Endothelial cell of umbilical vein (primary cell): ENCODE data around the gene AMFR. TPM values are rescaled to one million over a fixed set of nuclear protein-coding genes. Genes with fewer than 3 reads are reported as not detected.

Experiments
- BruUV-seq: library from RNA; stranded (reverse); fragments of 400-500 nt; replicated peaks from 2 replicates; lab custom pipeline; 2021; lab: Mats Ljungman, UMichigan
- CTCF ChIA-PET: fragments of 300-600, 350-600 bp; sonication (Branson Sonifier 250); formaldehyde crosslinking; loops from one replicate; lab custom pipeline; 2021; ENCODE audit warnings: antibody characterized with exemption, inconsistent platforms; lab: Charles Lee
- POLR2A ChIA-PET: fragments of 300-600, 350-600 bp; sonication (Branson Sonifier 250); formaldehyde crosslinking; loops from one replicate; lab custom pipeline; 2021; ENCODE audit warnings: antibody characterized with exemption, inconsistent platforms; lab: Charles Lee
- DNase-seq: peaks from one replicate; pipeline ENCODE4 v3.0.0-alpha.2; 2011; ENCODE audit warnings: low read depth, low spot score
- FAIRE-seq: peaks from 2 replicates; lab custom pipeline; 2011; peaks lifted over from hg19 to GRCh38; lab: Jason Lieb, UNC
- H2AFZ ChIP-seq: 2 replicates; pipeline ENCODE4 v1.6.0; 2012; ENCODE audit warnings: low read depth, low read length, control low read depth, inconsistent platforms
- H3K27ac ChIP-seq: 2 replicates; pipeline ENCODE4 v1.5.1; 2011; ENCODE audit warnings: low read depth, mild to moderate bottlenecking, control low read depth, low read length, moderate library complexity; ENCODE audit not compliant: insufficient read depth
- H3K27me3 ChIP-seq, 2 experiments: 2 replicates each; pipeline versions ENCODE4 v1.6.0 to v1.6.1; 2011; ENCODE audit warnings: low read length in 2 of 2, mixed read lengths in 1 of 2; ENCODE audit not compliant: control insufficient read depth in 2 of 2, insufficient read depth in 2 of 2
- H3K36me3 ChIP-seq, 2 experiments: 2 replicates in 1 of 2; 3 replicates in 1 of 2; pipeline ENCODE4 v1.5.1; 2011; ENCODE audit warnings: low read length in 2 of 2, mild to moderate bottlenecking in 1 of 2, moderate library complexity in 1 of 2; ENCODE audit not compliant: control insufficient read depth in 2 of 2, insufficient read depth in 2 of 2; ENCODE audit errors: extremely low read depth in 1 of 2
- H3K4me1 ChIP-seq: 3 replicates; pipeline ENCODE4 v1.5.1; 2011; ENCODE audit warnings: mild to moderate bottlenecking, low read length; ENCODE audit not compliant: control insufficient read depth, insufficient read depth; ENCODE audit errors: extremely low read depth
- H3K4me2 ChIP-seq: 2 replicates; pipeline ENCODE4 v1.6.1; 2011; ENCODE audit warnings: low read length, control low read depth, mixed read lengths; ENCODE audit not compliant: insufficient read depth
- H3K4me3 ChIP-seq, 3 experiments: fragments of 200-600 bp in 1 of 3; sonication (generic), shearing (Covaris generic) in 1 of 3; replicated peaks in 1 of 3; 2 replicates each; pipeline ENCODE4 v1.5.1; 2011 to 2016; ENCODE audit warnings: control low read depth in 3 of 3, low read length in 3 of 3, mild to moderate bottlenecking in 2 of 3, inconsistent platforms in 1 of 3, low read depth in 1 of 3, moderate library complexity in 1 of 3; ENCODE audit not compliant: insufficient read depth in 1 of 3
- H3K79me2 ChIP-seq: 2 replicates; pipeline ENCODE4 v1.6.0; 2012; ENCODE audit warnings: low read length, inconsistent platforms; ENCODE audit not compliant: control insufficient read depth, insufficient read depth
- H3K9ac ChIP-seq: replicated peaks from 2 replicates; pipeline ENCODE3; 2011; ENCODE audit warnings: low read length, control low read depth; ENCODE audit not compliant: insufficient read depth; ENCODE audit errors: extremely low read depth
- H3K9me1 ChIP-seq: replicated peaks from 3 replicates; pipeline ENCODE4 v1.6.0; 2011; ENCODE audit warnings: mild to moderate bottlenecking, low read length; ENCODE audit not compliant: control insufficient read depth, insufficient read depth; ENCODE audit errors: extremely low read depth
- H3K9me3 ChIP-seq: replicated peaks from 2 replicates; pipeline ENCODE4 v1.5.1; 2012; ENCODE audit warnings: low read length, inconsistent platforms; ENCODE audit not compliant: control insufficient read depth, insufficient read depth
- H4K20me1 ChIP-seq: replicated peaks from 2 replicates; pipeline ENCODE3; 2011; ENCODE audit warnings: mild to moderate bottlenecking, low read length; ENCODE audit not compliant: control insufficient read depth, insufficient read depth; ENCODE audit errors: extremely low read depth
- CTCF ChIP-seq, 2 donors: IDR thresholded peaks; 1 replicate in 1 of 2; 2 replicates in 1 of 2; pipeline ENCODE4 v1.5.1; 2011; ENCODE audit warnings: low read length in 2 of 2, mild to moderate bottlenecking in 2 of 2, moderate library complexity in 2 of 2, control low read depth in 1 of 2, inconsistent platforms in 1 of 2, low read depth in 1 of 2; ENCODE audit not compliant: insufficient read depth in 1 of 2; ENCODE audit errors: extremely low read depth in 1 of 2
- EZH2 ChIP-seq: IDR thresholded peaks from 2 replicates; pipeline ENCODE4 v1.6.1; 2012; ENCODE audit warnings: borderline replicate concordance, low read depth, mild to moderate bottlenecking, moderate library complexity, low read length, inconsistent platforms; ENCODE audit not compliant: severe bottlenecking
- FOS ChIP-seq: IDR thresholded peaks from 2 replicates; pipeline ENCODE4 v1.6.1; 2011; ENCODE audit warnings: mild to moderate bottlenecking, low read length, moderate library complexity, borderline replicate concordance; ENCODE audit not compliant: insufficient read depth
- GATA2 ChIP-seq: IDR thresholded peaks from 2 replicates; pipeline ENCODE4 v1.7.0; 2011; ENCODE audit warnings: low read depth, mild to moderate bottlenecking, moderate library complexity, mixed read lengths, low read length; ENCODE audit not compliant: insufficient read length, insufficient read depth
- JUN ChIP-seq: IDR thresholded peaks from 2 replicates; pipeline ENCODE4 v1.6.1; 2011; ENCODE audit warnings: borderline replicate concordance, low read depth; ENCODE audit not compliant: insufficient read length, insufficient read depth
- MAX ChIP-seq: IDR thresholded peaks from 2 replicates; pipeline ENCODE4 v1.6.1; 2011; ENCODE audit not compliant: insufficient read depth, insufficient read length
- MYC ChIP-seq: IDR thresholded peaks from one replicate; pipeline ENCODE4 v1.6.1; 2011; ENCODE audit warnings: mild to moderate bottlenecking, low read depth, low read length
- POLR2A ChIP-seq: IDR thresholded peaks from 2 replicates; pipeline ENCODE4 v1.6.1; 2012; ENCODE audit warnings: low read depth, mild to moderate bottlenecking, control low read depth, low read length
- POLR2AphosphoS5 ChIP-seq: IDR thresholded peaks from 2 replicates; pipeline ENCODE4 v1.6.1; 2012; ENCODE audit warnings: low read depth, mild to moderate bottlenecking, control low read depth, low read length, moderate library complexity; ENCODE audit not compliant: insufficient read depth
- dilution Hi-C: fragments of 300-500 bp; cut with MboI; formaldehyde crosslinking; loops from one replicate; pipeline ENCODE4 v1.15.0; 2019; ENCODE audit warnings: low sequenced_read_pairs; ENCODE audit not compliant: extremely low pct_ligation_motif_present
- intact Hi-C: fragments of 100-400 bp; cut with micrococcal nuclease; formaldehyde crosslinking; loops from one replicate; pipeline ENCODE4 v1.10.0; 2022
- polyA plus RNA-seq, 4 experiments: library from polyadenylated mRNA; depleted of rRNA in 3 of 4; stranded (reverse) in 3 of 4; unstranded in 1 of 4; fragments of >200 nt; gene quantifications; 2 replicates each; pipeline versions ENCODE4 v1.2.1 to v1.2.3, GENCODE V29; 2011 to 2012; ENCODE audit warnings: missing spikeins in 1 of 4
- total RNA-seq: library from RNA; stranded (reverse); gene quantifications from 2 replicates; pipeline ENCODE4 v1.2.3, GENCODE V29; 2021

The AMFR gene
- total and polyA plus RNA-seq, 2 donors (not counting 3 experiments of a cell fraction or from before 2014, with no cell fraction given), result 66.5 to 71.7 TPM

GRCh38 chr16:56436258-56436657, 10.9 kb upstream of the AMFR start:
- Histone ChIP-seq H3K27me3 (no peaks in the 10 kb centered on the region), H3K79me2 (peaks cover 2% of the 10 kb centered on the region), H3K27ac (no peak overlapping the region), H4K20me1 (no peaks in the 10 kb centered on the region), H3K4me3 (no peak overlapping the region), H3K36me3 (peaks cover 6 to 20% of the 10 kb centered on the region in 2 experiments), H3K4me1 (no peaks in the 10 kb centered on the region), H3K9me3 (no peaks in the 10 kb centered on the region), H2AFZ (no peak overlapping the region), H3K9ac (no peak overlapping the region), H3K9me1 (no peaks in the 10 kb centered on the region), H3K4me2 (no peak overlapping the region)
- dilution Hi-C loops (no loop called here), intact Hi-C loops (no loop called here)
- FAIRE-seq (no peak), DNase-seq (no peak)
- TF ChIP-seq JUN, result no peak
- TF ChIP-seq CTCF (IDR thresholded peaks at IDR 0.05; ENCODE audit: extremely low read depth in 1 of 2, insufficient read depth in 1 of 2, low read depth in 1 of 2, low read length in 2 of 2), result no peak
- POLR2A ChIA-PET, result no interaction called here
- BruUV-seq, result no TSS peak
- CTCF ChIA-PET, result no interaction called here

- no TSS peak for BruUV-seq
- H3K27ac ChIP-seq, result no peak overlapping the region
- no peaks in the 10 kb centered on the region for H4K20me1 ChIP-seq
- H3K4me3 ChIP-seq, result no peak overlapping the region
- intact Hi-C loops (no loop called here), dilution Hi-C loops (no loop called here)
- H2AFZ ChIP-seq, result no peak overlapping the region
- peaks cover 18% of the 10 kb centered on the region for H3K79me2 ChIP-seq
- FAIRE-seq (no peak), DNase-seq (no peak)
- no peaks in the 10 kb centered on the region for H3K27me3 ChIP-seq
- peaks cover 2 to 7% of the 10 kb centered on the region in 2 experiments for H3K36me3 ChIP-seq
- no peak overlapping the region for H3K4me2 ChIP-seq
- TF ChIP-seq EZH2 (no peak), JUN (no peak), POLR2AphosphoS5 (no peak), CTCF (IDR thresholded peaks at IDR 0.05; ENCODE audit: extremely low read depth in 1 of 2, insufficient read depth in 1 of 2, low read depth in 1 of 2, low read length in 2 of 2) (no peak), FOS (no peak), MYC (no peak), MAX (no peak), GATA2 (no peak), POLR2A (no peak)
- POLR2A ChIA-PET, result no interaction called here
- no peaks in the 10 kb centered on the region for H3K9me1 ChIP-seq
- H3K9me3 ChIP-seq, result no peaks in the 10 kb centered on the region
- CTCF ChIA-PET, result interaction anchor here (1.3 kb wide), 1 partner anchor 23 kb away, joined by 3 read pairs; the partner anchor contains the start of genes NUDT21 and OGFOD1
- H3K9ac ChIP-seq, result no peak overlapping the region
- H3K4me1 ChIP-seq, result peaks cover 11% of the 10 kb centered on the region
Measured at GRCh38 chr16:56428091-56428490, 2.7 kb upstream of the AMFR start.
